Measurements from ENCODE around the gene RABEPK. TPM values are rescaled to one million over a fixed set of nuclear protein-coding genes. Genes with fewer than 3 reads are reported as not detected.
"Not testable (repeated sequence)": the region's sequence is repeated elsewhere in the genome, so short reads cannot be mapped to it uniquely, and the experiment has no call there.

Gene RABEPK
- total RNA-seq, 1 experiment from 2014 or later, result 39.9 TPM

GRCh38 chr9:125239631-125240597 is 39.6 kb downstream of the RABEPK start:
- no peak for DNase-seq (ENCODE audit: low read depth)
- in situ Hi-C loops (cut with HindIII; ENCODE audit: low pct_unique_long_range_greater_than_20kb, low sequenced_read_pairs), result no loop called here

- in situ Hi-C loops (cut with HindIII; ENCODE audit: low pct_unique_long_range_greater_than_20kb, low sequenced_read_pairs), result no loop called here
- no peak for DNase-seq (ENCODE audit: low read depth)
Measured at GRCh38 chr9:125240649-125240999, 40.3 kb downstream of the RABEPK start.

GRCh38 chr9:125241000-125241862 is 40.9 kb downstream of the RABEPK start, which contains the start of gene HSPA5:
Gene HSPA5 (minus strand): TSS chr9:125241343. CDS start chr9:125241126, 217 bp downstream.
- peak; percentile 99 for DNase-seq (ENCODE audit: low read depth)
- in situ Hi-C loops (cut with HindIII; ENCODE audit: low pct_unique_long_range_greater_than_20kb, low sequenced_read_pairs), result no loop called here

GRCh38 chr9:125241863-125242739 is 41.8 kb downstream of the RABEPK start:
- DNase-seq (ENCODE audit: low read depth), result no peak
- in situ Hi-C loops (cut with HindIII; ENCODE audit: low pct_unique_long_range_greater_than_20kb, low sequenced_read_pairs), result no loop called here

GRCh38 chr9:125243792-125244260 is 43.5 kb downstream of the RABEPK start:
- no peak for DNase-seq (ENCODE audit: low read depth)
- in situ Hi-C loops (cut with HindIII; ENCODE audit: low pct_unique_long_range_greater_than_20kb, low sequenced_read_pairs), result no loop called here

- in situ Hi-C loops (cut with HindIII; ENCODE audit: low pct_unique_long_range_greater_than_20kb, low sequenced_read_pairs), result no loop called here
Measured at GRCh38 chr9:125246261-125246667, 45.9 kb downstream of the RABEPK start.

GRCh38 chr9:125254231-125254630 is 53.9 kb downstream of the RABEPK start:
- DNase-seq (ENCODE audit: low read depth), result no peak
- in situ Hi-C loops (cut with HindIII; ENCODE audit: low pct_unique_long_range_greater_than_20kb, low sequenced_read_pairs), result no loop called here

More at GRCh38 chr9:125246261-125246667, 45.9 kb downstream of the RABEPK start:
- DNase-seq (ENCODE audit: low read depth), result no peak

GRCh38 chr9:125255781-125256391 is 55.5 kb downstream of the RABEPK start:
- peak; percentile 23 for DNase-seq (ENCODE audit: low read depth)
- in situ Hi-C loops (cut with HindIII; ENCODE audit: low pct_unique_long_range_greater_than_20kb, low sequenced_read_pairs), result no loop called here

- DNase-seq (ENCODE audit: low read depth), result no peak
- in situ Hi-C loops (cut with HindIII; ENCODE audit: low pct_unique_long_range_greater_than_20kb, low sequenced_read_pairs), result no loop called here
Measured at GRCh38 chr9:125258160-125258785, 57.9 kb downstream of the RABEPK start.

GRCh38 chr9:125258832-125259534 is 58.6 kb downstream of the RABEPK start:
- in situ Hi-C loops (cut with HindIII; ENCODE audit: low pct_unique_long_range_greater_than_20kb, low sequenced_read_pairs), result no loop called here
- no peak for DNase-seq (ENCODE audit: low read depth)

GRCh38 chr9:125260561-125260960 is 60.2 kb downstream of the RABEPK start:
- in situ Hi-C loops (cut with HindIII; ENCODE audit: low pct_unique_long_range_greater_than_20kb, low sequenced_read_pairs), result no loop called here
- no peak for DNase-seq (ENCODE audit: low read depth)

GRCh38 chr9:125261501-125262293 is 61.4 kb downstream of the RABEPK start, which contains the start of gene GAPVD1:
Gene GAPVD1 (plus strand): TSS chr9:125261826. CDS start chr9:125298922, 37,096 bp downstream.
- in situ Hi-C loops (cut with HindIII; ENCODE audit: low pct_unique_long_range_greater_than_20kb, low sequenced_read_pairs), result no loop called here
- peak; percentile 93 for DNase-seq (ENCODE audit: low read depth)

- in situ Hi-C loops (cut with HindIII; ENCODE audit: low pct_unique_long_range_greater_than_20kb, low sequenced_read_pairs), result no loop called here
- no peak for DNase-seq (ENCODE audit: low read depth)
Measured at GRCh38 chr9:125262294-125262991, 62.1 kb downstream of the RABEPK start.

- DNase-seq (ENCODE audit: low read depth); in situ Hi-C loops (cut with HindIII; ENCODE audit: low pct_unique_long_range_greater_than_20kb, low sequenced_read_pairs): not testable (repeated sequence)
Measured at GRCh38 chr9:125264068-125264467, 63.7 kb downstream of the RABEPK start.

GRCh38 chr9:125268394-125269013 is 68.2 kb downstream of the RABEPK start:
- in situ Hi-C loops (cut with HindIII; ENCODE audit: low pct_unique_long_range_greater_than_20kb, low sequenced_read_pairs), result no loop called here
- no peak for DNase-seq (ENCODE audit: low read depth)

All from Caki2 (cell line).